ENCODE measurements around the gene KCNJ1. TPM values are rescaled to one million over a fixed set of nuclear protein-coding genes. Genes with fewer than 3 reads are reported as not detected.

The KCNJ1 gene
- total RNA-seq, 4 donors from 2014 or later = not detected

DNA sequence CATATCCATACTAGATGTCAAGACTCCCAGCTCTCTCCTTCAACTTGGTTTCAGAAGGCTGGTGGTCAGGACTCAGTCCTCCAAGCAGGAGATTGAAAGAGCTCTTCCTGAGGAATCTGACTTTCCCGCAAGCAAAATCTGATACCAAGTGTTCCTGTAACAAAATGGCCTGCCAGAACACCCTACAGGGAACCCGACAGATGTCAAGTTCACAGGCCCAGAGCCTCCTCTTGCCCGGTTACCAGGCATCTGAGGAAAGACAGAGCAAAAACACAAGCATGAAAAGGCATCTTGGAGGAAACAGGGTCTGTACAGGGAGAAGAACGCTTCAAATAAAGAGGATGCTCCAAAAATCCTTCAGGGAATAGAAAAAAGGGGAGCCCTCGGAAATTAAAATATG lies 15.4 kb upstream of the KCNJ1 start:
- Histone ChIP-seq H3K36me3 (no peaks in the 10 kb centered on the region), H3K27me3 (no peaks in the 10 kb centered on the region), H3K27ac (no peak overlapping the region), H3K9me3 (no peaks in the 10 kb centered on the region), H3K4me1 (no peaks in the 10 kb centered on the region), H3K4me3 (no peak overlapping the region)
- no peak for DNase-seq
- intact Hi-C loops (cut with DNase I; ENCODE audit: low total_unique reads) = loop anchor here (5.0 kb wide), 1 partner anchor 75 kb away; no protein-coding TSS in a partner anchor
- no peak for TF ChIP-seq POLR2A (IDR thresholded peaks at IDR 0.05)

DNA sequence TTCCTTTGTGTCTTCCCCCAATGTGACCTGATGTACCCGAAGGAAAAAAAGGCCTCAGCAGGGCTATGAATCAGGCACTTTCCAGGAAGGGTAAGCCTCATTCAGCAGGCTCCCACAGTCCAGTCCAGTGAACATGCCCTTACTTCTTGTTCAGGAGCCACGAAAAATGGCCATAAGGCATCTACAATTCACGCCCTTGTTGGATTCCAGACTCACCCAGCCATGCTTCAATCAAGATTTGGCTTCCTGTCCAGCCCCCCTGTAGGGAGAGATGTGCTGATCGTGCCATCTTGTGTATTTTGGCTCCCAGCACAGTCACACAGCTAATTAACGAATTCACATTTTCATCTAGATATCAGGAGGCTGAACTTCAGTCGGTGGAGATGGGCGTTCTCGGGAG lies 14.1 kb upstream of the KCNJ1 start:
- DNase-seq = no peak
- H3K27me3 ChIP-seq = no peaks in the 10 kb centered on the region
- intact Hi-C loops (cut with DNase I; ENCODE audit: low total_unique reads) = loop anchor here (5.0 kb wide), 1 partner anchor 76 kb away; no protein-coding TSS in a partner anchor

DNA sequence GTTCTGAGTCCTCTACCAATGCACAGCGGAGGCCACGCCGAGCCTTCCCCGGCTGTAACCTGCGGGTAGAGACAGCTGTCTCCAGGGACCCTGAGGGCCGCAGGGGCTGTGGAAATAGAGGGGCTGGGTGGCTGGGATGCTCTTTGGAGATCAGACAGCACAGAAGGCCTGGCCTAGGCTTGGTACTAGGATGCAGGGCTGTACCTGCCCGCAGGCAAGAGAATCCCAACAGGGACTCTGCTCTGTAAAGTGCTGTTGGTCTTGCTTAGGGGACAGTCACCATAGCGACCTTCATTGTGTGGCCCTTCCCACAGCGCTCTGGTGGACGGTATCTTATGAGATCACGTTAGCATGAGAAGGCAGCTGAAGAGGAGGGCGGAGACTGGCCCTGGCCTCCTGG lies 12.7 kb upstream of the KCNJ1 start:
- TF ChIP-seq, protein P1, sequence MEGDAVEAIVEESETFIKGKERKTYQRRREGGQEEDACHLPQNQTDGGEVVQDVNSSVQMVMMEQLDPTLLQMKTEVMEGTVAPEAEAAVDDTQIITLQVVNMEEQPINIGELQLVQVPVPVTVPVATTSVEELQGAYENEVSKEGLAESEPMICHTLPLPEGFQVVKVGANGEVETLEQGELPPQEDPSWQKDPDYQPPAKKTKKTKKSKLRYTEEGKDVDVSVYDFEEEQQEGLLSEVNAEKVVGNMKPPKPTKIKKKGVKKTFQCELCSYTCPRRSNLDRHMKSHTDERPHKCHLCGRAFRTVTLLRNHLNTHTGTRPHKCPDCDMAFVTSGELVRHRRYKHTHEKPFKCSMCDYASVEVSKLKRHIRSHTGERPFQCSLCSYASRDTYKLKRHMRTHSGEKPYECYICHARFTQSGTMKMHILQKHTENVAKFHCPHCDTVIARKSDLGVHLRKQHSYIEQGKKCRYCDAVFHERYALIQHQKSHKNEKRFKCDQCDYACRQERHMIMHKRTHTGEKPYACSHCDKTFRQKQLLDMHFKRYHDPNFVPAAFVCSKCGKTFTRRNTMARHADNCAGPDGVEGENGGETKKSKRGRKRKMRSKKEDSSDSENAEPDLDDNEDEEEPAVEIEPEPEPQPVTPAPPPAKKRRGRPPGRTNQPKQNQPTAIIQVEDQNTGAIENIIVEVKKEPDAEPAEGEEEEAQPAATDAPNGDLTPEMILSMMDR (IDR thresholded peaks at IDR 0.05) = no peak
- no peak for TF ChIP-seq POLR2A (IDR thresholded peaks at IDR 0.05)
- Histone ChIP-seq H3K4me1 (no peaks in the 10 kb centered on the region), H3K27me3 (no peaks in the 10 kb centered on the region), H3K4me3 (no peak overlapping the region), H3K27ac (no peak overlapping the region), H3K9me3 (no peaks in the 10 kb centered on the region), H3K36me3 (no peaks in the 10 kb centered on the region)
- no peak for DNase-seq
- intact Hi-C loops (cut with DNase I; ENCODE audit: low total_unique reads) = loop anchor here (5.0 kb wide), 1 partner anchor 77 kb away; no protein-coding TSS in a partner anchor

More for the DNA sequence above, 14.1 kb upstream of the KCNJ1 start:
- H3K36me3 ChIP-seq = no peaks in the 10 kb centered on the region
- H3K4me1 ChIP-seq = no peaks in the 10 kb centered on the region
- no peak overlapping the region for H3K27ac ChIP-seq
- TF ChIP-seq, protein P1 (IDR thresholded peaks at IDR 0.05) = no peak
- no peak for TF ChIP-seq POLR2A (IDR thresholded peaks at IDR 0.05)
- H3K4me3 ChIP-seq = no peak overlapping the region
- H3K9me3 ChIP-seq = no peaks in the 10 kb centered on the region

DNA sequence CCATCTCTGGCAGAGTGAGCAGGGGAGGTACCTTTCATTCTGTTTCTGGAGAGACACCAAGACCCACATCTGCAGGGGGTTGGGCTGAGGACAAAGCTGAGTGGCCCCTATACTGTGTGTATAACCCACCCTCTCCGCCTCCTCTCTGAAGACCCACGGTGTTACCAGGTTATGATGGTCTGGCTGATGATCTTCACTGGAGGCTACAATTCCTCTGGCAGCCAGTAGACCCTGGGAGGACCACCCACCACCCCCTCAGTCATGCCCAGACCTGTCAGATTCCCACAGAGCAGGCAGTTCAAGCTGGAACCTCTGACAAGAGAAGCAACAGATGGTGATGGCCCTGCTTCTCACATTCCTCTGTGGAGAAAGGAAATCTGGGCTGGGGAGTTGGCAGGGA lies 11.4 kb upstream of the KCNJ1 start:
- Histone ChIP-seq H3K27ac (no peak overlapping the region), H3K9me3 (no peaks in the 10 kb centered on the region)
- intact Hi-C loops (cut with DNase I; ENCODE audit: low total_unique reads) = no loop called here

DNA sequence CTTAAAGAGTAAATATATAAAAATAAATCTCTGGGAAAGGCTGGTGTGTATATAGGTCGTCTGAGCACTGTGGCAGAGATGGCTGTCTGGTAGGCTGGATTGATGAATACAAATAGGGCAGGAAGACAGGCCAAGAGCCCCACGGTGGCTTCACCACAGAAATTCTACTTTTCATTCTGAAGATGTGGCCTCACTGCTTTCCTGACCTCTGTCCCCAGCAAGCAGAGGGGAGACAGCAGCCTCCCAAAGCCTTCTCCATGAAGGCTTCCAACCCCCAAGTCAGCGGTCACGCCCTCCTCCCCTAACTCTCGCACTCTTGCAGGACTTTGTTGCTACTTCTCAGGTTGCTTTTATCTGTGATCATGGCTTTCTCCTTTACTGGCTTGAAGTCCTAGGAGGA lies 10.6 kb upstream of the KCNJ1 start:
- H3K4me1 ChIP-seq = no peaks in the 10 kb centered on the region
- H3K9me3 ChIP-seq = no peaks in the 10 kb centered on the region
- H3K36me3 ChIP-seq = no peaks in the 10 kb centered on the region
- intact Hi-C loops (cut with DNase I; ENCODE audit: low total_unique reads) = no loop called here
- TF ChIP-seq, protein P1 (IDR thresholded peaks at IDR 0.05) = no peak
- TF ChIP-seq POLR2A (IDR thresholded peaks at IDR 0.05) = no peak
- DNase-seq = no peak
- no peak overlapping the region for H3K27ac ChIP-seq
- no peak overlapping the region for H3K4me3 ChIP-seq
- no peaks in the 10 kb centered on the region for H3K27me3 ChIP-seq

More for the DNA sequence above, 11.4 kb upstream of the KCNJ1 start:
- DNase-seq = no peak
- no peak for TF ChIP-seq POLR2A (IDR thresholded peaks at IDR 0.05)
- TF ChIP-seq, protein P1 (IDR thresholded peaks at IDR 0.05) = no peak
- Histone ChIP-seq H3K27me3 (no peaks in the 10 kb centered on the region), H3K36me3 (no peaks in the 10 kb centered on the region), H3K4me1 (no peaks in the 10 kb centered on the region), H3K4me3 (no peak overlapping the region)

DNA sequence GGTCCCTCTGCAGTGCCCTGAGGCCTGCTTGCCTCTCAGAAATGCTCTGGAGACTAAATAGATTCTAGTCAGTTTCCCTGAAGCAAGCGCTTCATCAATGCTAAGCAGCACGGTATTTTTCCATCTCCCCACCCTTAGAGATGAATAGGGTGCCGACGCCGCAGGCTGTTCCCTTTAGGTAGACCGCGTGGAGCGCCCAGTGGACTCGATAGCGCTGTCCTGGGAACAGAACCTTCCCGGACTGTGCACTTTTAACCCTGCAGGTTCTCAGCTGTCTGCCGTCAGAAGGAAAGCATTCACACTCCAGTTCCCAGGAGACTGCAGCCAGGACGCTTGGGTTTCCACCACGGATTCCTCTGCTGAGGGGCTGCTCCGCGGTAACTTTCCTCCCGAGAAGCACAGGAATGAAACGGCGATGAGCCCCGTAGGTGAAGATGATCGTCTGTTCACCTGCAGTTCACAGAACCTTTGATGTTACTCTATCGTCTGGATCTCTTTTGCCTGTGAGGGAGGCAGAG lies 9.1 kb upstream of the KCNJ1 start:
- no peaks in the 10 kb centered on the region for H3K36me3 ChIP-seq
- no peak overlapping the region for H3K4me3 ChIP-seq
- DNase-seq = no peak
- H3K27me3 ChIP-seq = no peaks in the 10 kb centered on the region
- H3K9me3 ChIP-seq = no peaks in the 10 kb centered on the region
- H3K4me1 ChIP-seq = no peaks in the 10 kb centered on the region
- H3K27ac ChIP-seq = no peak overlapping the region
- intact Hi-C loops (cut with DNase I; ENCODE audit: low total_unique reads) = no loop called here
- no peak for TF ChIP-seq POLR2A (IDR thresholded peaks at IDR 0.05)
- TF ChIP-seq, protein P1 (IDR thresholded peaks at IDR 0.05) = no peak
